ENCODE measurements around the gene MCOLN2.

- TF ChIP-seq EZH2phosphoT487 (IDR thresholded peaks at IDR 0.05; ENCODE audit: insufficient read depth, low read depth): no peak
- no peak for TF ChIP-seq EZH2 (IDR thresholded peaks at IDR 0.05; ENCODE audit: insufficient read depth, poor library complexity, severe bottlenecking)
These were observed 30.5 kb upstream of the MCOLN2 start for GRCh38 chr1:85027242-85027983.
